H9 (cell line): ENCODE results near the gene ASXL1. TPM values are rescaled to one million over a fixed set of nuclear protein-coding genes. Genes with fewer than 3 reads are reported as not detected.

Experiments
- DNase-seq: peaks from one replicate; pipeline ENCODE4 v3.0.0-alpha.2; 2017
- H2AFZ ChIP-seq: one replicate; pipeline ENCODE4 v1.6.1; 2013; ENCODE audit warnings: mild to moderate bottlenecking, low read length, control low read depth, moderate library complexity
- H2AK5ac ChIP-seq: 2 replicates; pipeline ENCODE4 v1.6.1; 2013; ENCODE audit warnings: low read length, control low read depth, mixed read lengths; ENCODE audit not compliant: insufficient read length
- H2BK120ac ChIP-seq: one replicate; pipeline ENCODE4 v1.6.1; 2013; ENCODE audit warnings: low read depth, mild to moderate bottlenecking, low read length, control low read depth, inconsistent platforms; ENCODE audit not compliant: poor library complexity, severe bottlenecking
- H2BK12ac ChIP-seq: 2 replicates; pipeline ENCODE4 v1.6.1; 2013; ENCODE audit warnings: low read length, control low read depth, mixed read lengths, low read depth; ENCODE audit not compliant: insufficient read length
- H2BK15ac ChIP-seq: 2 replicates; pipeline ENCODE4 v1.6.1; 2013; ENCODE audit warnings: low read depth, low read length, control low read depth
- H2BK20ac ChIP-seq: one replicate; pipeline ENCODE4 v1.6.1; 2013; ENCODE audit warnings: low read depth, mild to moderate bottlenecking, low read length, control low read depth, inconsistent platforms; ENCODE audit not compliant: poor library complexity, severe bottlenecking
- H2BK5ac ChIP-seq: 2 replicates; pipeline ENCODE4 v1.6.1; 2013; ENCODE audit warnings: low read length, control low read depth, mixed read lengths; ENCODE audit not compliant: insufficient read length
- H3K14ac ChIP-seq: 2 replicates; pipeline ENCODE4 v1.6.1; 2013; ENCODE audit warnings: low read length, control low read depth; ENCODE audit not compliant: insufficient read depth
- H3K18ac ChIP-seq: 2 replicates; pipeline ENCODE4 v1.6.1; 2013; ENCODE audit warnings: low read depth, mild to moderate bottlenecking, mixed read lengths, low read length, control low read depth; ENCODE audit not compliant: insufficient read length
- H3K23ac ChIP-seq: 2 replicates; pipeline ENCODE4 v1.6.1; 2013; ENCODE audit warnings: low read length, control low read depth, mixed read lengths, low read depth; ENCODE audit not compliant: insufficient read length
- H3K23me2 ChIP-seq: 2 replicates; pipeline ENCODE4 v1.6.1; 2013; ENCODE audit warnings: low read depth, mild to moderate bottlenecking, mixed read lengths, low read length, control low read depth; ENCODE audit not compliant: insufficient read length, poor library complexity, severe bottlenecking
- H3K27ac ChIP-seq: 2 replicates; pipeline ENCODE4 v1.5.1; 2013; ENCODE audit warnings: low read length, control low read depth, mixed read lengths, low read depth; ENCODE audit not compliant: insufficient read length
- H3K27me3 ChIP-seq: 2 replicates; pipeline ENCODE4 v1.6.1; 2013; ENCODE audit warnings: low read length, control low read depth, inconsistent platforms; ENCODE audit not compliant: insufficient read depth
- H3K4ac ChIP-seq: 2 replicates; pipeline ENCODE4 v1.6.1; 2013; ENCODE audit warnings: low read depth, mild to moderate bottlenecking, control low read depth, inconsistent platforms, low read length, moderate library complexity
- H3K4me1 ChIP-seq: 2 replicates; pipeline ENCODE4 v1.6.1; 2013; ENCODE audit warnings: low read length, control low read depth, inconsistent platforms; ENCODE audit not compliant: insufficient read depth
- H3K4me2 ChIP-seq: 2 replicates; pipeline ENCODE4 v1.6.1; 2013; ENCODE audit warnings: low read length, control low read depth, mixed read lengths; ENCODE audit not compliant: insufficient read length, insufficient read depth
- H3K56ac ChIP-seq: 2 replicates; pipeline ENCODE4 v1.6.1; 2013; ENCODE audit warnings: low read depth, mild to moderate bottlenecking, mixed read lengths, low read length, control low read depth; ENCODE audit not compliant: insufficient read length
- H3K79me1 ChIP-seq: 2 replicates; pipeline ENCODE4 v1.6.1; 2013; ENCODE audit warnings: low read depth, mild to moderate bottlenecking, moderate library complexity, low read length, control low read depth, inconsistent platforms; ENCODE audit not compliant: insufficient read depth, poor library complexity, severe bottlenecking
- H3K79me2 ChIP-seq: 2 replicates; pipeline ENCODE4 v1.6.1; 2013; ENCODE audit warnings: low read length, control low read depth, inconsistent platforms; ENCODE audit not compliant: insufficient read depth
- H3K9ac ChIP-seq: 2 replicates; pipeline ENCODE4 v1.6.1; 2013; ENCODE audit warnings: low read length, control low read depth, mixed read lengths; ENCODE audit not compliant: insufficient read length; ENCODE audit errors: extremely low read depth
- H3K9me3 ChIP-seq: one replicate; pipeline ENCODE4 v1.6.1; 2013; ENCODE audit warnings: low read depth, low read length, inconsistent platforms; ENCODE audit not compliant: control insufficient read depth
- H3T11ph ChIP-seq: one replicate; pipeline ENCODE4 v1.6.1; 2013; ENCODE audit warnings: mild to moderate bottlenecking, low read length, control low read depth, inconsistent platforms
- H4K20me1 ChIP-seq: one replicate; pipeline ENCODE4 v1.6.1; 2013; ENCODE audit not compliant: control insufficient read depth, insufficient read length, insufficient read depth
- H4K5ac ChIP-seq: 2 replicates; pipeline ENCODE4 v1.6.1; 2013; ENCODE audit warnings: low read depth, mild to moderate bottlenecking, mixed read lengths, low read length, control low read depth; ENCODE audit not compliant: insufficient read length
- H4K8ac ChIP-seq: replicated peaks from 2 replicates; pipeline ENCODE4 v1.6.1; 2013; ENCODE audit warnings: low read length, control low read depth, mixed read lengths, low read depth; ENCODE audit not compliant: insufficient read length
- H4K91ac ChIP-seq: 2 replicates; pipeline ENCODE4 v1.6.1; 2013; ENCODE audit warnings: low read depth, mild to moderate bottlenecking, moderate library complexity, mixed read lengths, low read length, control low read depth; ENCODE audit not compliant: insufficient read length
- H3K27ac Mint-ChIP-seq, 3 experiments: 2 replicates in 2 of 3; 3 replicates in 1 of 3; pipeline ENCODE4 v1.8.0; 2020 to 2021; ENCODE audit warnings: mixed read lengths in 3 of 3, mild to moderate bottlenecking in 1 of 3, moderate library complexity in 1 of 3
- H3K27me3 Mint-ChIP-seq: 2 replicates; pipeline ENCODE4 v1.8.0; 2021; ENCODE audit warnings: low read depth, mild to moderate bottlenecking, moderate library complexity, mixed read lengths
- H3K36me3 Mint-ChIP-seq, 3 experiments: 2 replicates in 2 of 3; 3 replicates in 1 of 3; pipeline ENCODE4 v1.8.0; 2020 to 2021; ENCODE audit warnings: low read depth in 3 of 3, mixed read lengths in 3 of 3; ENCODE audit not compliant: insufficient read depth in 1 of 3
- H3K4me1 Mint-ChIP-seq, 2 experiments: 2 replicates each; pipeline ENCODE4 v1.8.0; 2020; ENCODE audit warnings: mixed read lengths in 2 of 2
- H3K4me3 Mint-ChIP-seq, 2 experiments: 2 replicates in 1 of 2; 3 replicates in 1 of 2; pipeline ENCODE4 v1.8.0; 2020 to 2021; ENCODE audit warnings: mild to moderate bottlenecking in 2 of 2, mixed read lengths in 2 of 2, moderate library complexity in 1 of 2
- H3K9me3 Mint-ChIP-seq, 2 experiments: 2 replicates in 1 of 2; 3 replicates in 1 of 2; pipeline ENCODE4 v1.8.0; 2020; ENCODE audit warnings: mild to moderate bottlenecking in 2 of 2, mixed read lengths in 2 of 2, moderate library complexity in 1 of 2
- WGBS: extraction: QIAGEN DNeasy Blood & Tissue Kit; methylation state at CpG from one replicate; pipeline ENCODE4 v1.1.7; 2013; ENCODE audit warnings: missing lambda C conversion rate, low lambda C conversion rate, mixed read lengths; ENCODE audit not compliant: insufficient read length; ENCODE audit errors: extremely low coverage; 5-methylcytosine and 5-hydroxymethylcytosine counted together
- total RNA-seq: library from RNA; stranded (reverse); gene quantifications from 2 replicates; pipeline ENCODE4 v1.2.1, GENCODE V29; 2021
- TF ChIP-seq, protein P1 (sequence below): fragments of 200-600 bp; sonication (generic); conservative IDR thresholded peaks from 3 replicates; pipeline ENCODE4 v1.8.0; 2021; ENCODE audit warnings: antibody characterized with exemption, mild to moderate bottlenecking

ASXL1 gene
- total RNA-seq, 1 experiment from 2014 or later = 39.5 TPM

DNA sequence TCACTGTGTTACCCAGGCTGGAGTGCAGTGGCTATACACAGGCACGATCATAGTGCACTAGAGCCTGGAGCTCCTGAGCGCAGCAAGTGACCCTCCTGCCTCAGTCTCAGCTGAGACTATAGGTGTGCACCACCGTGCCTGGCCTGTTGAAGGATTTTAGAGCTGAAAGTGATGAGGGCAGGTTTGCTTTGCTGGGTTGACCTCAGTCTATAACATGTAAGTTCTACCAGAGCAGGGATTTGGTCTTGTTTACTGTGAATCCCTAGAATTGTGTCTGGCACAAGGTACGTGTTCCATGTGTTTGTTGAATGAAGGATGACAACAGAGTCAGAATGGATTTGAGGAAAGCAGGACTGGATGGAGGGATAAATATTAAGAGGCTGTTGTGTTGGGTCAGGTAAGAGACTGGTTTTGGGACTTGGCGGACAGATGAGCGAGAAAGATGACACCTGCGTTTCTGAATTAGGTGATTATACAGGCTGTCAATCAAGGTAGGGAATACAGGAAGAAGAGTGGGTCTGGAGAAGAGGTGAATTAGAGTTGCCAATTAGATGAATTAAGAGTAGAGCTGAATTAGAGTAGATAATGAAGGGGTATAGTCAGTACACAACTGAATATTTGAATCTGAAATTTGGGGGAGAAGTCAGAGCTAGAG lies 6.5 kb downstream of the ASXL1 start:
- H3K4me2 ChIP-seq = no peak overlapping the region
- Mint-ChIP-seq H3K36me3 (peaks cover 0 to 9% (median 1%) of the 10 kb centered on the region in 3 experiments; a peak in 3 of 7 replicates), H3K27ac (no peak overlapping the region), H3K4me3 (no peak overlapping the region), H3K4me1 (peaks cover 7 to 14% of the 10 kb centered on the region in 2 experiments), H3K9me3 (no peaks in the 10 kb centered on the region), H3K27me3 (peaks cover 81% of the 10 kb centered on the region)
- H2BK120ac ChIP-seq = no peak overlapping the region
- no peak overlapping the region for H4K5ac ChIP-seq
- H3K18ac ChIP-seq = no peak overlapping the region
- H3K79me1 ChIP-seq = no peaks in the 10 kb centered on the region
- H3K4ac ChIP-seq = no peak overlapping the region
- H3K56ac ChIP-seq = no peak overlapping the region
- TF ChIP-seq, protein P1, sequence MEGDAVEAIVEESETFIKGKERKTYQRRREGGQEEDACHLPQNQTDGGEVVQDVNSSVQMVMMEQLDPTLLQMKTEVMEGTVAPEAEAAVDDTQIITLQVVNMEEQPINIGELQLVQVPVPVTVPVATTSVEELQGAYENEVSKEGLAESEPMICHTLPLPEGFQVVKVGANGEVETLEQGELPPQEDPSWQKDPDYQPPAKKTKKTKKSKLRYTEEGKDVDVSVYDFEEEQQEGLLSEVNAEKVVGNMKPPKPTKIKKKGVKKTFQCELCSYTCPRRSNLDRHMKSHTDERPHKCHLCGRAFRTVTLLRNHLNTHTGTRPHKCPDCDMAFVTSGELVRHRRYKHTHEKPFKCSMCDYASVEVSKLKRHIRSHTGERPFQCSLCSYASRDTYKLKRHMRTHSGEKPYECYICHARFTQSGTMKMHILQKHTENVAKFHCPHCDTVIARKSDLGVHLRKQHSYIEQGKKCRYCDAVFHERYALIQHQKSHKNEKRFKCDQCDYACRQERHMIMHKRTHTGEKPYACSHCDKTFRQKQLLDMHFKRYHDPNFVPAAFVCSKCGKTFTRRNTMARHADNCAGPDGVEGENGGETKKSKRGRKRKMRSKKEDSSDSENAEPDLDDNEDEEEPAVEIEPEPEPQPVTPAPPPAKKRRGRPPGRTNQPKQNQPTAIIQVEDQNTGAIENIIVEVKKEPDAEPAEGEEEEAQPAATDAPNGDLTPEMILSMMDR = no peak
- H2BK12ac ChIP-seq = no peak overlapping the region
- H3K9me3 ChIP-seq = no peaks in the 10 kb centered on the region
- no peak overlapping the region for H2AFZ ChIP-seq
- H3K14ac ChIP-seq = no peak overlapping the region
- no peak overlapping the region for H3K27ac ChIP-seq
- no peak overlapping the region for H3K23ac ChIP-seq
- H3K9ac ChIP-seq = no peak overlapping the region
- no peaks in the 10 kb centered on the region for H3K4me1 ChIP-seq
- H2BK15ac ChIP-seq = no peak overlapping the region
- no peaks in the 10 kb centered on the region for H3K79me2 ChIP-seq
- no peak for DNase-seq
- H3K23me2 ChIP-seq = no peaks in the 10 kb centered on the region
- no peak overlapping the region for H2BK20ac ChIP-seq
- no peak overlapping the region for H3T11ph ChIP-seq
- H2AK5ac ChIP-seq = no peak overlapping the region
- H4K8ac ChIP-seq = no peak overlapping the region
- H4K91ac ChIP-seq = no peak overlapping the region
- WGBS = no CpG with 5 or more reads among the region's 7 CpGs
- H3K27me3 ChIP-seq = peaks cover 28% of the 10 kb centered on the region
- H4K20me1 ChIP-seq = no peaks in the 10 kb centered on the region
- no peak overlapping the region for H2BK5ac ChIP-seq
